PFSK-1 (cell line): ENCODE data around the gene DAW1.

Source experiments
- FOXP2 ChIP-seq: optimal IDR thresholded peaks from 2 replicates; pipeline ENCODE3; 2011; ENCODE audit warnings: borderline replicate concordance, control low read depth, inconsistent platforms; ENCODE audit not compliant: insufficient read depth; ENCODE audit errors: extremely low read length, extremely low read depth
- POLR2AphosphoS5 ChIP-seq: IDR thresholded peaks from 2 replicates; pipeline ENCODE4 v1.6.1; 2012; ENCODE audit warnings: low read depth, mild to moderate bottlenecking, control low read depth, low read length, moderate library complexity
- SIN3A ChIP-seq: IDR thresholded peaks from 2 replicates; pipeline ENCODE4 v1.6.1; 2012; ENCODE audit warnings: mild to moderate bottlenecking, low read length, moderate library complexity, borderline replicate concordance; ENCODE audit not compliant: insufficient read depth
- TAF1 ChIP-seq: IDR thresholded peaks from 2 replicates; pipeline ENCODE4 v1.6.1; 2012; ENCODE audit warnings: low read length, control low read depth, borderline replicate concordance; ENCODE audit not compliant: insufficient read depth
- TF ChIP-seq, protein P1 (sequence below), 2 experiments: IDR thresholded peaks; 2 replicates each; pipeline versions ENCODE4 v1.6.1 to v1.8.0; 2011 to 2012; ENCODE audit warnings: low read depth in 2 of 2, low read length in 2 of 2, control low read depth in 1 of 2, inconsistent platforms in 1 of 2, mild to moderate bottlenecking in 1 of 2, moderate library complexity in 1 of 2; ENCODE audit not compliant: insufficient read depth in 1 of 2

DAW1 gene

GRCh38 chr2:227834916-227835650 is 36.3 kb upstream of the DAW1 start:
- no peak for TF ChIP-seq SIN3A
- no peak for TF ChIP-seq FOXP2
- TF ChIP-seq, protein P1, sequence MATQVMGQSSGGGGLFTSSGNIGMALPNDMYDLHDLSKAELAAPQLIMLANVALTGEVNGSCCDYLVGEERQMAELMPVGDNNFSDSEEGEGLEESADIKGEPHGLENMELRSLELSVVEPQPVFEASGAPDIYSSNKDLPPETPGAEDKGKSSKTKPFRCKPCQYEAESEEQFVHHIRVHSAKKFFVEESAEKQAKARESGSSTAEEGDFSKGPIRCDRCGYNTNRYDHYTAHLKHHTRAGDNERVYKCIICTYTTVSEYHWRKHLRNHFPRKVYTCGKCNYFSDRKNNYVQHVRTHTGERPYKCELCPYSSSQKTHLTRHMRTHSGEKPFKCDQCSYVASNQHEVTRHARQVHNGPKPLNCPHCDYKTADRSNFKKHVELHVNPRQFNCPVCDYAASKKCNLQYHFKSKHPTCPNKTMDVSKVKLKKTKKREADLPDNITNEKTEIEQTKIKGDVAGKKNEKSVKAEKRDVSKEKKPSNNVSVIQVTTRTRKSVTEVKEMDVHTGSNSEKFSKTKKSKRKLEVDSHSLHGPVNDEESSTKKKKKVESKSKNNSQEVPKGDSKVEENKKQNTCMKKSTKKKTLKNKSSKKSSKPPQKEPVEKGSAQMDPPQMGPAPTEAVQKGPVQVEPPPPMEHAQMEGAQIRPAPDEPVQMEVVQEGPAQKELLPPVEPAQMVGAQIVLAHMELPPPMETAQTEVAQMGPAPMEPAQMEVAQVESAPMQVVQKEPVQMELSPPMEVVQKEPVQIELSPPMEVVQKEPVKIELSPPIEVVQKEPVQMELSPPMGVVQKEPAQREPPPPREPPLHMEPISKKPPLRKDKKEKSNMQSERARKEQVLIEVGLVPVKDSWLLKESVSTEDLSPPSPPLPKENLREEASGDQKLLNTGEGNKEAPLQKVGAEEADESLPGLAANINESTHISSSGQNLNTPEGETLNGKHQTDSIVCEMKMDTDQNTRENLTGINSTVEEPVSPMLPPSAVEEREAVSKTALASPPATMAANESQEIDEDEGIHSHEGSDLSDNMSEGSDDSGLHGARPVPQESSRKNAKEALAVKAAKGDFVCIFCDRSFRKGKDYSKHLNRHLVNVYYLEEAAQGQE (IDR thresholded peaks at IDR 0.05; ENCODE audit: insufficient read depth in 1 of 2, low read depth in 2 of 2, low read length in 2 of 2): no peak
- TF ChIP-seq POLR2AphosphoS5: no peak
- TF ChIP-seq TAF1: no peak

DNA sequence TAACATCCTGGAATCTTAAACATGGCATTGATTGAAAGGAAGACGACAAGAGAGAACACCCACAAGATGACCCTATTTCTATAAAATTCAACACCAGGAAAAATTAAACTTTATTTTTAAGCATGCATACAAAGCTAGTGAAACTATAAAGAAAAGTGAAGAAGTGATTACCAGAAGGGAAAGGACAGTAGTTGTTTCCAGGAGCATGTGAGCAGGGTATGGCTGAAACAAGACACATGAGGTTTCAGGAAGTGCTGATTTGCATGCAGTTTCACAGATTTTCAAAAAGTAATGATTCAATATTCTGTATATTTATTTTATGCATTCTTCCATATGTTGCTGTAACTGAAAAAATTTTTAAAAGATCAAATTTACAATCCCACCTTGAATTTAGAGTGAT is 24.6 kb upstream of the DAW1 start:
- TF ChIP-seq POLR2AphosphoS5 (no peak), FOXP2 (no peak), SIN3A (no peak), TAF1 (no peak)
- TF ChIP-seq, protein P1 (IDR thresholded peaks at IDR 0.05; ENCODE audit: insufficient read depth in 1 of 2, low read depth in 2 of 2, low read length in 2 of 2): no peak

DNA sequence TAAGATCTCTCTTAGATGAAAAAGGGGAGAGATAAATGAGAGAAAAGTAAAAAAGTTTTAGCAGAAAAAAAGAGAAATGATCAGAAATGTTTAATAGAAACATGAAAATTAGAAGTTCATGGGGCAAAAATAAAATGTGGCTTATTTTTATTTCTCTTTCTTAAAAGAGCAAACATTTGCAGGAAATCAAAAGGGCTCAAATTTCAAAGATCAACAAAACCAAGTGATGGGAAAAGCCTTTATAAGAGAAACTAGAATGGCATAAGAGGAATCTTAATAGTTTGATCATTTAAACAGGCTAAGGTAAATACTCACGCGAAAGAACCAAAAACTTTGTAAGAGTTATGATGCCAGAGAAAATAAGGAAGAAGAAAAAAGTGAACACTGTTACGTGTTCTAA is 23.3 kb upstream of the DAW1 start:
- TF ChIP-seq POLR2AphosphoS5: no peak
- TF ChIP-seq FOXP2: no peak
- TF ChIP-seq SIN3A: no peak
- TF ChIP-seq, protein P1 (IDR thresholded peaks at IDR 0.05; ENCODE audit: insufficient read depth in 1 of 2, low read depth in 2 of 2, low read length in 2 of 2): no peak
- TF ChIP-seq TAF1: no peak

DNA sequence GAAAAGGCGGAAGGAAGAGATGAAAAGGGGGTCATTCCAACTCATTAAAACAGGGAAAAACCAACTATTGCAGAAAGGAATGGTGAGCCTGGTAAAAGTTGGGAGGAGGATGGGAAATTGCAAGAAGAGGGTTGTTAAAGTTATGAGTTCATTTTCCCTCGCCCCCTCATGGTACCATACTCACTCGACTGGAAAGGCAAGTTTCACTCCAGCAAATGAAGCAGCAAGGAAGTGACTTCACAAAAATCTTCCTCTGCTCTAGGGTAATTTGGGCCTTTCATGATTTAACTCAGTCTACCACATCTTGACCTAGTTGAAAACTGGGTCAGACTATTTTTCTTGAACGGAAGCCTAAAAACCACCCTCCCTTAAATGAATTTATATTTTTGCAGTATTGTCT is 22.8 kb upstream of the DAW1 start:
- TF ChIP-seq POLR2AphosphoS5 (no peak), FOXP2 (no peak), TAF1 (no peak), SIN3A (no peak)
- TF ChIP-seq, protein P1 (IDR thresholded peaks at IDR 0.05; ENCODE audit: insufficient read depth in 1 of 2, low read depth in 2 of 2, low read length in 2 of 2): no peak
